Stimulated activated CD8-positive, alpha-beta memory T cell treated with anti-CD3 and anti-CD28 coated beads, Interleukin-4, amount 100 ng/mL, for 48 hours (primary cell): ENCODE data around the gene PCGF3.
"Not testable (repeated sequence)": the region's sequence is repeated elsewhere in the genome, so short reads cannot be mapped to it uniquely, and the experiment has no call there.

Source experiments
- DNase-seq: peaks from one replicate; pipeline ENCODE4 v3.0.0-alpha.2; 2020

The PCGF3 gene

DNA sequence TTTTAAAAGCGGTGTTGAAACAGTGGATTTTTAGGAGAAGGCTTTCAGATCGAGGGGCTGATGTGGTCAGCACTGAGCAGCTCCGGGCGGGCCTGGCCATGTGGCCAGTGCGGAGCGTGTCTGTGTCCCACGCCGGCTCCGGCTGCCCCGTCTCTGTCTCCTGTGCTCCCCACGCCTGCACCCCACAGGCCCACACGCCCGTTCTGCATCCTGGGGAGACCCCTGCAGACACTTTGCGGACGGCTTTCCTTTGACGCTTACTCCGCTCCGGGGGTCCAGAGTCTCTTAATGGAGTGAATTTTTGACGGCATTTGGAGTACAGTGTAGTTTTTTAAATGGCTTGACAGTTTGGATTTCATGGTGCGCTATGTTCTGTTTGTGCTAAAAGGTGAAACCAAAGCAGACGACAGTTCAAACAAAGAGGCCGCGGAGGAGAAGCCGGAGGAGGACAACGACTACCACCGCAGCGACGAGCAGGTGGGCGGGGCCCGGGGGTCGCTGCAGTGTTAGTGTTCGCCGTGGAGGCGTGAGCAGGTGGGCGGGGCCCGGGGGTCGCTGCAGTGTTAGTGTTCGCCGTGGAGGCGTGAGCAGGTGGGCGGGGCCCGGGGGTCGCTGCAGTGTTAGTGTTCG lies 38.7 kb downstream of the PCGF3 start:
- DNase-seq = no peak

DNA sequence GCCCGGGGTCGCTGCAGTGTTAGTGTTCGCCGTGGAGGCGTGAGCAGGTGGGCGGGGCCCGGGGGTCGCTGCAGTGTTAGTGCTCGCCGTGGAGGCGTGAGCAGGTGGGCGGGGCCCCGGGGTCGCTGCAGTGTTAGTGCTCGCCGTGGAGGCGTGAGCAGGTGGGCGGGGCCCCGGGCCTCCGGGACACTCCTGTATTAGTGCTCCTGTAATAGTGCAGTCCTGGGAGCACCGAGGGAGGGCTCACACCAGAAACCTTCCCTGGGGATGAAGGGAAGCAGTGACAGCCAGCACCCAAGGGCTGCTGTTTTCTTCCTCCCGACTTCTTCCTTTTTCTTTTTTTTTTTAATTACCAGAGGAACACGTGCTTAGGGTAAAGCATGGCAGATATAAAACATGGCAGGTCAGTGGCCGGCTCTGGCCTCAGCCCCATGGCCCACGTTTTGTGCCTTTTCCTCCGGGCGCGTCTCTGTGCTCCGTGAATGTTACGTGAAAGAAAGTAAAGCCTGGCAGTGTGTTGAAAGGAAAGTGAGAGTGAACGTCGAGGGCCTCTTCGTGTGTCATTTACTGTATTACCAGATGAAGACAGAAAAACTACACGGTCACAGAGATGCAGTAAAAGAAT lies 42.0 kb downstream of the PCGF3 start:
- DNase-seq = no peak

DNA sequence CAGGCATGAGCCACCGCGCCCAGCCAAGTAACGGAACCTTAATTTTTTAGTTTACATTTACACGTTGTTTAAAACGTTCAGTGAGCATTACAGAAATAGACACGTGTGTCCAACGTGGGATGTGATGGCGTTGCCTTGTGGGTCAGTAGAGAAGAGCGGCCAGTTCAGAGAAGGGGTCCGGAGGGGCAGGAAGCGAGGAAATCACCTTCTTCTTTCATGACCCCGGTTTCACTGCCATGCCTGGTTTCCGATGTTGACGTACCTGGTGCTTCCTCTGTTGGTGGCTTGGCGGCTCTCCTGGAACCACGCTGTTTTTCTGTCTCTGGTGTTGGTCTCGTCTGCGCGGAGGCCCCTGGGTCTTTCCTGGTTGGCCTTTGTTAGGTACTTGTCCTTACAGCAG lies 42.8 kb downstream of the PCGF3 start:
- DNase-seq = no peak

DNA sequence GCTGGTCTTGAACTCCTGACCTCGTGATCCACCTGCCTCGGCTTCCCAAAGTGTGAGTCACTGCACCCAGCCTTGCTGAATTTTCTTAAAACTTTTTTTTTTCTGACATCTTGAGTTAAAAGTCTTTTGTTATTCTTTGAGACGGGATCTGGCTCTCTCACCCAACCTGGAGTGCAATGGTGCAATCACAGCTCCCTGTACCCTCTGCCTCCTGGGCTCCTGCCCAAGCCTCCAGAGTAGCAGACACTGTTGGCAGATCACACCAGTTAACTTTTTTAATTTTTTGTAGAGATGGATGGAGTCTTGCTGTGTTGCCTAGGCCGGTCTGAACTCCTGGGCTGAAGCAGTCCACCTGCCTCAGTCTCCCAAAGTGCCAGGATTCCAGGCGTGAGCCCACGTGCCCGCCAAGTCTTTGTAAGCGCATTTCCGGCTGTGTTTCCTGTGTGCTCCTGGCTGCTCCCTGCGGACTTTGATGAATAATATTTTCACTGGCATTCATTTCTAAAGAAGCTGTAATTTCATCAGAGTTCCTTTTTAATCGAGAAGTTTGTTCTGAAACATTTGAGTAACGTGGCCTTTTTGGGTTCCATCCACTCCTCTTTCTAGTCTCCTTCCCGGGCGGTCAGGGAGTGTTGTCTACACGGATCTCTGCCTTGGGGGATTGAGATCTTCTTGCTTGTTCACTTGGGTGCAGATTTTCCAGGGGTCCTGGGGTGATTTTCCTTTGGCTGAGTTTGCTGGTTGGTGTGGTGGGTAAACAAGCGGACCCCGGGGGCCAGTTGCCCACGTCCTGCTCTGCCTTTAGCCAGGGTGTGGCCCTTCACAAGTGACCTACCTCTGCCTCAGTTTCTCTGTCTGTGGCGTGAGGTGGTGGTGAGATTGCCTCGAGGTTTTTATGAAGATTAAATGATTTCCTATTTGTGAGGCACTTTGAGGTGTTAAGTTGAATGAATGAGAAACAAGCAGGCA lies 44.4 kb downstream of the PCGF3 start:
- no peak for DNase-seq

DNA sequence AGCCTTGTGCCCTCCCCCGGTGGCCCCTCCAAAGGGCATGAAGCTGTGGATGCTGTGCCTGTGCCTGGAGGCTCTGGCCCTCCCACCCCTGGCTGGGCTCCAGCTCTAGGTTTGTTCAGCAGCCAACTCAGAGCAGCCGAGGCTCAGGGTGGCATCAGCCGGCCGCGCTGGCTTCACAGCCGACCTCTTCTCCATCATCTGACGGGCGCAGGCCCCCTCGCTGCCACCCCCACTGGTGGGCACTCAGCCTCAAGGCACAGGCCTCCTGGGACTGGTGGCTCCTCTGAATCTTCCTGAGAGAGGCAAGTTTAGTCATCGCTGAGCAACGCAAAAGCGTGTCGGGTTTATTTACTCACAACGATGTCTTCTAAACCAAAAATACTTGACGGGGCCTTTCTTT lies 46.0 kb downstream of the PCGF3 start:
- DNase-seq = no peak

DNA sequence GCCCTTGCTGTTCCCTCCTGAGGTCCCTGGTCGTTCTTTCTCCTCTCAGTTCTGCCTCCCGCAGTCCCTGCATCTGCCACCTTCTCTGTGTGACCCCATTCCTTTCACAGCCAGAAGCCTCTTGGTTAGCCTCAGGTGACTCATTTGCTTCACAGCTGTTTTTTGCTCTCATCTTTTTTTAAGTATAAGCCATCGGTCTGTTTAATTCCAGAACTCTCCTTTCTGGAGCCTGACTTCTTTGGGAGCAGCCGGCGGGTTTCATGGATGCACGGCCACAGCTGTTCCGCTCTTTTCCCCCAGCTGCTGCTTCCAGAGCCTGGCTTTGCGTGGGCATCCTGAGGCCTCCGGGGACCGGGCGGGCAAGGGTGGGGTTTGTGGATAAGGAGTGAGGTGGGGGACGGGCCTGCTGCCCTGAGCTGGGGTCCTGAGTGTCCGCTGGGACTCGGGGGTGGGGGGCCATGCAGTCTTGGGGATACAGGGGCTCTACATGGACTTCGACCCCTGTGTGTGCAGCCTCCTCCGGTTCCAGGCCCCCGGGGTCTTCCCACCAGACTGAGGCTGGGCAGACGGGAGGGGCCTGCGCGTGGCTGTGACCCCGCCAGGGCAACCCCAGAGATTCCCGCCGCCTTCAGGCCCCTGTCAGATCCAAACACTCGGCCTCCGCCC lies 46.7 kb downstream of the PCGF3 start:
- DNase-seq = no peak

DNA sequence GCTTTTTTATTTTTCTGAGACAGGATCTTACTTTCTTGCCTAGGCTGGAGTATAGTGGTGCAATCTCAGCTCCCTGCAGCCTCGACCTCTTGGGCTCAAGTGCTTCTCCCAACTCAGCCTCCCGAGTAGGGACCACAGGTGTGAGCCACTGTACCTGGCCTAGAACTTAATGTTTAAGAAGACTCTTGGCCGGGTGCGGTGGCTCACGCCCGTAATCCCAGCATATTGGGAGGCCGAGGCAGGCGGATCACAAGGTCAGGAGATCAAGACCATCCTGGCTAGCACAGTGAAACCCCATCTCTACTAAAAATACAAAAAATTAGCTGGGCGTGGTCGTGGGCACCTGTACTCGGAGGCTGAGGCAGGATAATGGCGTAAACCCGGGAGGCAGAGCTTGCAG lies 47.6 kb downstream of the PCGF3 start:
- DNase-seq = not testable (repeated sequence)

DNA sequence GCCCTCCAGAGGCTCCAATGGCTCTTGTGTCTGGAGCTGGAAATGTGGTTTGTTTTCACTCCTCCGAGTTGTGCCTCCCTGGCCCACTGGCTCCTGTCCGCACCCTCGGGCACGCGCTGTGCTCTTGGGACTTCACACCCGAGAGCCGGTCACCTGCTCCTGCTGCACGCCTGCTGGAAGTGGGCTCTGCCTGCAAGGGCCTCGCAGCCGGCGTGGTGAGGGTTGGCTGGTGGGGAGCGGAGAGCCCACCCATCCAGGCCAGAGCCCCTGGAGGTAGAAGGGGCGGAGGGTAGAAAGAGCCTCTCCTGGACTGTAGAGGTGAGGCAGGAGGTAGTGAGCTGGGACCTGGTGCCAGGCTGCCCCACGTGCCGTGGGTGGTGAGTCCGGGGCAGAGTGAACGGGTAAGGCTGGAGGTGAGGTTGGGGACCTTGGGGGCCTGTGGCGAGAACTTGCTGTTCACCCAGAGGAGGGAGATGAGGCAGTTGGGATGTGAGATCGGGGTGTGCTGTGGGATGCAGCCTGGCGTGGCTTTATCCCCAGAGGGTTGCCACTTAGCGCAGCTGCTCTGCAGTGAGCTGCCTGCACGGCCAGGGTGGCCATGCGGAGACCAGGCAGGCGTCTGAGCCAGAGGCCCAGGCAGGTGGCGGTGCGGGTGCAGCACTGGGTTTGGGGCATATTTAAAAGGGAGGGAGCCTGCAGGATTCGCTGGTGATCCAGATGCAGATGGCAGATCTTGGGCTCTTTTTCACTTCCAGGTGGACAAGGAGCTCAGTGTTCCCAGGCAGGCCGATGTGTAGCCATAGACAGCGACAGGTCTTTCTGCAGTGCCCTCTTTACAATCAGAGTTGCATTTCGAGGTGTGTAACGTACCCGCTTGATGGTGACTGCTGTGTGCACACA lies 48.8 kb downstream of the PCGF3 start:
- DNase-seq = no peak

DNA sequence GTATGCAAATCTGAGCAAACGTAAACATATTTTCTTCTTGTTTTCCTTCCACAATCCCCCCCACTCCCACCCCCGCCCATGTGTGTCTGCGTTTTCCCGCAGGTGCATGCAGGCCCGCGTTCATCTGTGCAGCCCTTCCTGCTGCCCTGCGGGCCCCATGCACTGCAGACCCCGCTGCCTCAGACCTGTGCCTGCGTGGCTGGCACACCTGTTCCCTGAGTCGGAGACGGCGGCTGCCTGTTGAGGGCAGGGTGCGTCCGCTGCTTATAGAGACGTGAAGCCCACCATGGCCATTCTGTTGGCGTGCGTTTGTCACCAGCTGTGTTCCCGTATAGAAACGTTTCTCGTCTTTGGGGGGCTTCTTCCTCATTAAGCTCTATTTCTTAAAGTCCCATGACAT lies 51.5 kb downstream of the PCGF3 start:
- DNase-seq = no peak

DNA sequence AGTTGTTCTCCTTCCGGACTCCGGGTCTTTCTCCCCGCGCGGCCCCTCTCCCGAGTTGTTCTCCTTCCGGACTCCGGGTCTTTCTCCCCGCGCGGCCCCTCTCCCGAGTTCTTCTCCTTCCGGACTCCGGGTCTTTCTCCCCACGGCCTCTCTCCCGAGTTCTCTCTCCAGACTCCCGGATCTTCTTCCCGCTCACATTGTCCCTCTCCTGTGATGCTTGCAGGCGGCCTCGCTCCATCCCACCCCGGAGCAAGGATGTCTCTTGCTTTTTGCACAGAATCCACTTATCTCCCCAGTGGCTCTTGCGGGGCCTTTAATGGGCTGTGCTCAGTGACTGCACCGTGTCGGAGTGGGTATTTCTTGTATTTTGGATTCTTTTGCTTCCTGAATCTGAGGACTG lies 54.2 kb downstream of the PCGF3 start:
- not testable (repeated sequence) for DNase-seq

DNA sequence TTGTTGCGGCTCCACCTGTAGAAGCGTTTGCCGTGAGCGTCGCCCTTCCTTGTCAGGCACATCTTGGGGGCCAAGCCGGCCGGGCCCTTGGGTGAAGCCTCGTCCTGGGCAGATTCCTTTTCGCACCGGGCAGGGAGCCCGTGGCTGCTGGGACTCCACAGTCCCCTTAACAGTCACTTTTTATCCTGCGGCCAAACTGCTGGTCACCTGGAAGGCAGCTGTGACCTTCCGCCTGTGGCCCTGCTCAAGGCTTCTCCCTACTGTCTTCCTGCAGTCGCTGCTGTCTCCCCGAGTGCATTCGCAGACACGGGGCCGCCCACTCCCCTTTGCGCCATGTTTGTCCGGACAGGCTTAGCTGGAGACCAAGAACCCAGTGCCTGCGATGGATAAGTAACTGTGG lies 55.0 kb downstream of the PCGF3 start:
- no peak for DNase-seq

DNA sequence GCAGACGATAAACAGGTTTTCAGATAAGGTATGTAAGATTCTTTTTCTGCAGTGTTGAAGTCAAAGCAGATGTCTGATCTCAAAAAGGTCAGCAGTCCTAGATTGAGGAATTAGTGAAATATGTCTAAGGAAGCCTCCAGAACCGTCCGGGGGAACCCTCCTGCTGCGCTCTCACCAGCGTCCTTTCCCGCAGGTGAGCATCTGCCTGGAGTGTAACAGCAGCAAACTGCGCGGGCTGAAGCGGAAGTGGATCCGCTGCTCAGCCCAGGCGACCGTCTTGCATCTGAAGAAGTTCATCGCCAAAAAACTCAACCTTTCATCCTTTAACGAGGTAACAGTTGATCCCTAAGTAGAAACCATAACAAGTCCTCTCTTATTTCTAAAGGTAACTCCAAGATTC lies 55.5 kb downstream of the PCGF3 start:
- no peak for DNase-seq

DNA sequence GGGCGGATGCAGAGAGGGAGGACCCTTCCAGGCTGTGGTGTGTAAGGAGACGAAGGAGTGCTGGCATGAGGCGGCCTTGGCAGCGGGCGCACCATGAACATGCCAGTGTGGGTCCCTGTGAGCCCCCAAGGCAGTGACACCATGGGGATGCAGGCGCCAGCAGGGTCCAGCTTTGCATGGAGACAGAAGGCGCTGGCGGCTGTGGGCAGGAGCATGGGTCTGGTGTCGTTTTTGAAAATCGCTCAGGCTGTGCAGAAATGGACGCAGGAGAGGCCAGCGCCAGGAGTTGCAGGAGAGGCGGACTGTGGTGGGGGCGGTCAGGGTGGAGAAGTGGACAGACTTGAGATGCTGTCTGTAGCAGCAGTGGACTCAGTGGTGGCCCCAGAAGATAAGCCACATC lies 56.1 kb downstream of the PCGF3 start:
- DNase-seq = no peak

DNA sequence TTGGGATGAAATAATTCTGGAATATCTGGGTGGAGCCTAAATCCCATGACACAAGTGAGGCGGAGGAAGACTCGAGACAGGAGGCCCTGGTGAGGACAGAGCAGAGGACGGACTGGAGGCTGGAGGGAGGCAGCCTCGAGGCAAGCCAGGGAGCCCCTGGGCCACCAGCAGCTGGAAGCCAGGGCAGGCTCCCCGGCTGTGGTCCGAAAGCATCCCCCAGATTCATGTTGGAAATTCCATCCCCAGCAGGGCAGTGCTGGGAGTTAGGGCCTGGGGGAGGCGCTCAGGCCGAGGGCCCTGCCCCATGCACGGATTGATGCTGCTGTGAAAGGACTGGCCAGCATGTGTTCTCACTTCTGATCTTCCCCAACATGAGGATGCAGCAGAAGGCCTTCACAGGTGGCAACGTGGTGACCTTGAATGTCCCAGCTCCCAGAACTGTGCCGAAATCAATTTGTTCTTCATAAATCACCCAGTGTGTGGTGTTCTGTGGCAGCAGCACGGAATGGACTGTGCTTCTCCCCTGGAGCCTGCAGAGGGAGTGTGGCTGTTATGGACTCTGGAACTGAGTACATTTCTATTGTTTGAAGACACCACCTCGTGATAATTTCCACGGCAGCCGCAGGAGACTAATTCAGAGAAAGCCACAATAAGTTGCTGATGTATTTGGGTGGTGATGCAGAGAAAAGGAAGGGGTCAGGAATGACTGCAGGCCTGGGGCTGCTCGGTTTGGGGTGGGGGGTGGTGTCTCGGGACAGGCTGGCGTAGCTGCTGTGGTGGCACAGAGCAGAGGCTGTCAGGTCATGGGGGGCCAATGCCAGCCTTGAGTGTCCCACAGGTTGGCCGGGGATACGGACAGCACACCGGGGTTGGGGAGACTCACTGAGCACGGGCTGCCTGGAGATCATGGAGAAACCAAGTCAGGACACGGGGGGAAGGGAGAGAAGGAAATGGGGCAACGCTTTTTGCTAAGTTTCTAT lies 56.9 kb downstream of the PCGF3 start:
- DNase-seq = peak; percentile 41

DNA sequence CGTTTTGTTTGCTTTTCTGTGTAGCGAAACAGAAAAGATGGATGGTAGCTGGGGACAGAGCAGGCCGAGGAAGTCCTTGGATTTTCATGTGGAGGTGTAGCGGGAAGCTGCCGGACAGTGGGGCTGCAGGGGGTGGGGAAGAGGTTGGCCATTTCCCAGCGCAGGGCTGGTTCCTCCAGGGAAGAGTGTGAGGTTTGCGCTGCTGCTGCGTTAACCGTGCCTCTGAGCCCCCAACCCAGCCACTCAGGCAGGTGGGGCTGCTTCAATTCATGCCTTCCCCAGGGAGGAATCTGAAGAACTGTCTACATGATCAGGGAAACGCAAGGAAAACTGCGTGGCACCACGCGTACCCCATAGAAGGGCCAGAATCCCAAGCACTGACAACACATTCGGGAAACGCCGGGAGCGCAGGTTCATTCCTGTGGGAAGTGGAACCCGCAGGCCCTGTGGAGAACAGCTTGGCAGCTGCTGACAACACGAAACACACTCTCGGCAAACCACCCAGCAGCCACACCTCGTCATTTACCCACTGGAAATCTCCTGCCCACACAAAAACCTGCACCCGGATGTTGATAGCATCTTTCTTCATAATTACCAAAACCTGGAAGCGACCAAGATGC lies 57.7 kb downstream of the PCGF3 start:
- peak; percentile 37 for DNase-seq

DNA sequence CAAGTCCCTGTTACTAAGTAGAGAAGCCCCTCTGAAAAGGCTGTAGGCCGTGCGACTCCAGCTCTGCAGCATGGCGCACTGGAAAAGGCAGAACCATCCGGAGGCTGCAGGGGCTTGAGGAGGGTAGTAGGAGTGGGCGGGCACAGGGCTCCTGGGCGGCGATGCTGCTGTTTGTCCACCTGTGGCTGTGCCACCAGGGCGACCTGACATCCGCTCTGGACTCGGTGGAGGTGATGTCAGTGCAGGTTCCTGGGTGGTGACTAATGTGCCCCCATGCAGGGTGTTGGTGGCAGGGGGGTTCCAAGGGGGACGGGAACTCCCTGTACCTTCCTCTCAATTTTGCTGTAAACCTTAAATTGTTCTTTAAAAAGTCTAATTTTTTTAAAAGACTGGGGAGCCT lies 58.3 kb downstream of the PCGF3 start:
- DNase-seq = peak; percentile 43

DNA sequence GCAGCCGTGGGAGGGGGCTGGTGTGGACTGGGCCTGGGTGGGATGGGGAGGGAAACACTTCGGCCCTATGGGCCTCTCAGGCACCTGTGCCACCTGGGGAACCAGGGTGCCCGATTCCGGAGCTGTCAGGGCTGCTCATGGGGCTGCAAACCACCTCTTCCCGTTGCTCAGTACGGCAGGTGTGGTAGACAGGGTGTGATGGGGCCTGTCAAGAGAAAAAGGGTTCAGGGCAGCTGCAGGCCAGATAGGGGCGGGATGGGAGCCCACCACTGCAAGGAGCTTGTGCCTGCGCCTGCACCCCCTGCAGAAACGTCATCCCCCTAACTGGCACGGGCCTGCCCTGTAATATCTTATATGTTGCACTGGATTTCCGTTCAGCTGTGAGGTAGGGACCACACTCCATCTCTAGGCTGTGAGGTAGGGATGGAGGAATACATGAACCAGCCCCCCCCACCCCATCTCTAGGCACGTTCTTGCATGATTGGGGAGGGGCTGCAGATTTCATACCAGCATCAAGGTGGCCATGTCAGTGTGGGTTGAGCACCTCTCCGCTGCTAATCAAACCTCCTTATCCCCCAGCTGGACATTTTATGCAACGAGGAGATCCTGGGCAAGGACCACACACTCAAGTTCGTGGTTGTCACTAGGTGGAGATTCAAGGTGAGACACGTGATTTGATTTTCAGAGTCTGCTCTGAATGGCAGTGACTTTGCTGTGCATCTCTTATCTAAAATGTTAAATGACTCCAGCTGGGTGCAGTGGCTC lies 59.0 kb downstream of the PCGF3 start:
- DNase-seq = peak; percentile 34

DNA sequence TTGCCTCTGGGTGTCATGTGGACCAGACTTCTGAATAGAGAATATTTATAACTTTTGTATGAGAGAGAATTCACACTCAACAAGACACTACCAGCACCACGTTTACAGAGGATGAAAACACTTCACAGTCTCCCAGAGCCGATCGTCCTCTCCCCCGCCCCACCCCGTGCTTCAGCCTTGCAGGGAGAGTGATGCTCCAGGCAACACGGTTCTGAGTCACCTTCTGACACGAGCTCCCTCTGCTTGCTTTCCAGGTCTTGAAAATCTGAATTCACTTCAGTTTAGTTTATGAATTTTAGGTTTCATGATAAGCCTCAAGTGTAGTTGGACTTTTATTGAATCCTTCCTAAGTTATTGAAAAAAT lies 60.5 kb downstream of the PCGF3 start:
- DNase-seq = no peak

DNA sequence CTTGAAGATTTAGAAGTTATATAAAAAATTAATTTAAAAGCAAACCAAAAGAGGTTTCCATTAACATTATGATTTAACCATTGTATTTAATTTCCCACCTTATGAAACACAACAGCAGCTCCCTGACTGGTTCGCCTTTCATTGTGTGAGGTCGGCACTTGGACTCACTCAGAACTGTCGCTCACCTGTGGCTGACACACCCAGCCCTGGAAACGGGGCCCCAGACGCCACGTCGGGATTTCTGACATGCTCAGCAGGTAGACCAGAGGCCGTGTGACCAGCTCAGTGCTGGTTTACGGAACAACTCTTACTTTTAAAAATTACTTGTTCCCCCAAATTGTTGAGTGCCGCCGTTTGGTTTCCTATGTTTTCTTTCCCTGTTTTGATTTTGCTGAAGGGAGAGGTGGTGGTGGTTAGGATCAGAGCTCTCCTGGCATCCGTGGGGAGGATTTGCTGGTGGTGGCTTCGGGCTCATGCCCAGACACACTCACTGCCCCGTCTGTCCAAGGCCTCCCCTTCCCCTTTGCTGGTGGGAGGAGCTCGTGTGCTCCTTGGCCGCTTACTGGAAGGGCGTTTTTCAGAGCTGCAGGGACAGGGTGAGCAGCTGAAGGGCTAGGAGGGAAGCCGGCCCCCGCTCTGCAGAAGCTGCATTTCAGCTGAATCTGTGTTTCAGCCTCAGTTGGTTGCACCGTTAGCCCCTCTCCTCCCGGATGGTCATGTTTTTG lies 61.1 kb downstream of the PCGF3 start:
- no peak for DNase-seq
